IPS-11a (cell line): Measurements from ENCODE around the gene CLEC18A.
"Not testable (repeated sequence)": the region's sequence is repeated elsewhere in the genome, so short reads cannot be mapped to it uniquely, and the experiment has no call there.

Experiments used
- H3K4me3 ChIP-seq: one replicate; pipeline ENCODE4 v1.5.1; 2013; ENCODE audit warnings: low read depth, low read length, control low read depth

Gene CLEC18A

DNA sequence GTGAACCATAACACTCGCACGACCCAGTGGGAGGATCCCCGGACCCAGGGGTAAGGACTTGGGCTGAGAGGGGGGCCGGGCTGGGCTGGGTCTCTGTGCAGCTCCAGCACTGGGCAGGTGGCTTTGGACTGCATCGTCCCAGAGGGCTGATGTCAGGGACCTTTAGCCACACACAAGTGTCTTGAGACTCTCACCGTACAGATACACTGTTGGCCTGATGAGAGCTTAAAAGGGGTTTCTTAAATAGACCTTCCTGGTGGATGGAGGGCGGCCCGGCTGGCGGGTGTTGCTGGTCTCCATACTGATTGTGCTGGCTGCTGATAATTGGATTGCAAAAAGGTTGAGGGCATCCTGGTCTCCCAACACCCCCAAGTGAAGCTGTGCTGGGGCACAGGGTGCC, 21.7 kb upstream of the CLEC18A start:
- H3K4me3 ChIP-seq = no peak overlapping the region

- no peak overlapping the region for H3K4me3 ChIP-seq
Observed at GRCh38 chr16:69930117-69930776, 20.9 kb upstream of the CLEC18A start.

DNA sequence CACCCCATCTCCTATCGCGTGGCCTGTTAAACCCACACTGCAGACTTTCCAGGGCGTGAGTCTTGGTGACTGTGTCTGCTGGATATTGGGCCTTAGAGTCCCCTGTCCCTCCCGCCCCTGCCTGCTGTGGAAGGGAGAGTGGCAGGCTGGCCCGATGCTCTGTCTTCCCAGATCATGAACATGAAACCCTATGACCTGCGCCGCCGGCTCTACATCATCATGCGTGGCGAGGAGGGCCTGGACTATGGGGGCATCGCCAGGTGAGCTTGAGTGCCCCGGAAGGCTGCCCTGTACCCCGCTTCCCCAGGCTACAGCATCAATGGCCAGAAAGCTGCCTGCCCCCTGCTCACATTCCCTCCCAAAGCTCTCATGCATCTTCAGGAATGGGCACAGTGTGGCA, 19.5 kb upstream of the CLEC18A start:
- no peak overlapping the region for H3K4me3 ChIP-seq

DNA sequence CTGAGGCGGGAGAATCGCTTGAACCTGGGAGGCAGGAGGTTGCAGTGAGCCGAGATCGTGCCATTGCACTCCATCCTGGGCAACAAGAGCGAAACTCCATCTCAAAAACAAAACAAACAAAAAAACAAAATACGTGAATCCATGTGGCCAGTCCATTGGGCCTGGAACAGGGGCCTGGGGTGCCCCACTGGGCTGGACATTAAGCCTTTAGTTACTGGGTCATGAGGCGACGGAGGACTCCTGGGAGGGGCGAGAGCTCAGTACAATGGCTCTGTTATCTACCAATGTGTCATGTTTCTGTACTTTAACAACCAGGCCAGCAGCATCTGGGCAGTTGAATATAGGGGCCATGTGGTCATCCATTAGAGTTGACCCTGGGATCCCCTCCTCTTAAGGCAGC, 18.9 kb upstream of the CLEC18A start:
- no peak overlapping the region for H3K4me3 ChIP-seq

GRCh38 chr16:69932691-69933392, 18.3 kb upstream of the CLEC18A start:
- no peak overlapping the region for H3K4me3 ChIP-seq

DNA sequence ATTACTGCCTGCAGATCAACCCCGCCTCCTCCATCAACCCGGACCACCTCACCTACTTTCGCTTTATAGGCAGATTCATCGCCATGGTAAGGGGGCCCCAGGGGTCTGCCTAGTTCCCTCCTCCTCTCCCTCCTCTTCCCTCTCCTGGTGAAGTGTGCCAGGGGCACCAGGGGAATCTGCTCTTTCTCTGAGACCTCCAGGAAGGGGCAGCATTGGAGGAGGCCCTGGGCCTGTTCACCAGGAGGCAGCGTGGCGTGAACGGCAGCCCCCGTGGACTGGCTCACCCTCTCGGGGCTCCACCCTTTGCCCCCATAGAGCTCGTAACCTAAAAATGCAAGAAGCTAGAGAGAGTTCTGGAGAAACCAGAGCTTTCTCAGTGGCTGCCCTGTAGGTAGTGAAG, 17.1 kb upstream of the CLEC18A start:
- H3K4me3 ChIP-seq = no peak overlapping the region

GRCh38 chr16:69934751-69935150, 16.4 kb upstream of the CLEC18A start:
- no peak overlapping the region for H3K4me3 ChIP-seq

DNA sequence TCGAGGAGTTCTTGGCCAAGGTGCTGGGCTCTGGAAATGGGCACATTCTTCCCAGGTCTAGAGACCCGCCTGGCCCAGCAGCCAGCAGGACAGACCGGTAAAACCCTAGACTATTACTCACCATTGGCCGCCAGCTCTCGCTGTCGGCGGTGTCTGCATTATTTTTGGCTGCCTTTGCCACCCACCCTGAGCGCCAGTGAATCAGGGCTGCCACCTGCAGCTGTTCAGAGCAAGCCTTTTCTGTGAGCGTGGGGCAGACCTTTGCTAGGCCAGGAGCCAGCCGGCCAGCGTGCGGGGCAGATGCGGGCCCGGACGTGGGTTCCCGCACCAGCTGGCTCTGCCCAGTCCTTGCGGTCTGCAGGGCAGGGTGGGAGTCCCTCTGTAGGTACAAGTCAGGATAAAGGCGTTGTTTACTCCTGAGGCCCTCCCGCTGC, 15.8 kb upstream of the CLEC18A start:
- no peak overlapping the region for H3K4me3 ChIP-seq

DNA sequence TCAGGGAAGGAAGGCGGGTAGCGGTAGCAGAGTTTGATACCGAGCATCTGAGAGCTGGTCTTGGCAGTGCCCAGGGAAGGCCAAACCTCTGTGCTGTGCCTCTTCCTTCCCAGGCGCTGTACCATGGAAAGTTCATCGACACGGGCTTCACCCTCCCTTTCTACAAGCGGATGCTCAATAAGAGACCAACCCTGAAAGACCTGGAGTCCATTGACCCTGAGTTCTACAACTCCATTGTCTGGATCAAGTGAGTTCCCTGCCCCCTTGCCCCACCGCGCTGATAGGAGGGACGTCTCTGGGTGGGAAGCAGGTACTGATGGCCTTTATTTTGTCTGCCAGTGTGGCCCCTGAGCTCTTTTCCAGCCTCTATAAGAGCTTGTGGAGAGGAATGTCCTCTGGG, 15.4 kb upstream of the CLEC18A start:
- no peak overlapping the region for H3K4me3 ChIP-seq

- no peak overlapping the region for H3K4me3 ChIP-seq
Observed at GRCh38 chr16:69936252-69936651, 14.9 kb upstream of the CLEC18A start.

- no peak overlapping the region for H3K4me3 ChIP-seq
Observed at GRCh38 chr16:69936751-69937211, 14.4 kb upstream of the CLEC18A start.

- H3K4me3 ChIP-seq = no peak overlapping the region
Observed at GRCh38 chr16:69937465-69937951, 13.6 kb upstream of the CLEC18A start.

GRCh38 chr16:69938981-69939820, 11.9 kb upstream of the CLEC18A start:
- H3K4me3 ChIP-seq = no peak overlapping the region

GRCh38 chr16:69939821-69940585, 11.1 kb upstream of the CLEC18A start:
- no peak overlapping the region for H3K4me3 ChIP-seq

GRCh38 chr16:69940676-69941075, 10.5 kb upstream of the CLEC18A start:
- no peak overlapping the region for H3K4me3 ChIP-seq

DNA sequence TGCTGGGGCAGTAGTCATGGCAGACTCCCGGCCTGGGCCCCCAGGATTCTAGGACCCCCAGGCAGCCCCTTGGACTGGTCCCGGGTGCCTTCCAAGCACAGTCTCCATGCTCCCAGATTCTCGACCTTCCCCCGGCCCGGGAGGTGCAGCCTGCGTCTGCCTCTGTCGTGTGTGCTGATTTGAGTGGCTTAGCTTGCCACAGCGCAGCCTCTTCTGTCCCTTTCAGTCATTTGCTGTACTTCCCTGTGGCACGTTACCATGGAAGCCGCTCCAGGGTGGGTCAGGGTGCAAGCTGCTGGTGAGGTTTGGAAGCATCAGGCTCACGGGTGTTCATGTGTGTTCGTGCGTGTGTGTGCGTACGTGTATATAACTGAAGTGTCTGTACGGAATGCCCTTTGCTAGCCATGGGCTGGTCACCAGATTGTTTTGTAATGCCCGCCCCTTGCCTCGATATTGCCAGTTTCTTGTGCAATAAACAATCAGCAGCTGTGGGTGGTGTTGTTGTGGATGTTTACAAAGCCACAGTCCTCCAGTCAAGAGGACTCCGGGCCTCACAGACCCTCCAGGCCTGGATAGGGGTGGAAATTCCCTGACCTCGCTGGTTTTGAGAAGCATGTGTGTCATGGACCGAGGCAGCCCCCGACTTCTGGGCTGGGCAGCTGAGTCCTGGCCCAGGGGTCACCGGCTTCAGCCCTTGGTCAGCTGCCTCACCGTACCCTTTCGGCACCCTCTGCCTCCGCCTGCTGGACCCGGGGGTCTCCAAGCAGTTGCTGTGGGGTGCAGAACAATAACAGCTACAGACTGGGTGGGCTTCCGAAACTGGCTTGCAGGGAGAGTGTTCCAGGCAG, 9.7 kb upstream of the CLEC18A start:
- no peak overlapping the region for H3K4me3 ChIP-seq

GRCh38 chr16:69942099-69942491, 9.0 kb upstream of the CLEC18A start:
- no peak overlapping the region for H3K4me3 ChIP-seq

- H3K4me3 ChIP-seq = no peak overlapping the region
Observed at GRCh38 chr16:69942627-69943170, 8.4 kb upstream of the CLEC18A start.

DNA sequence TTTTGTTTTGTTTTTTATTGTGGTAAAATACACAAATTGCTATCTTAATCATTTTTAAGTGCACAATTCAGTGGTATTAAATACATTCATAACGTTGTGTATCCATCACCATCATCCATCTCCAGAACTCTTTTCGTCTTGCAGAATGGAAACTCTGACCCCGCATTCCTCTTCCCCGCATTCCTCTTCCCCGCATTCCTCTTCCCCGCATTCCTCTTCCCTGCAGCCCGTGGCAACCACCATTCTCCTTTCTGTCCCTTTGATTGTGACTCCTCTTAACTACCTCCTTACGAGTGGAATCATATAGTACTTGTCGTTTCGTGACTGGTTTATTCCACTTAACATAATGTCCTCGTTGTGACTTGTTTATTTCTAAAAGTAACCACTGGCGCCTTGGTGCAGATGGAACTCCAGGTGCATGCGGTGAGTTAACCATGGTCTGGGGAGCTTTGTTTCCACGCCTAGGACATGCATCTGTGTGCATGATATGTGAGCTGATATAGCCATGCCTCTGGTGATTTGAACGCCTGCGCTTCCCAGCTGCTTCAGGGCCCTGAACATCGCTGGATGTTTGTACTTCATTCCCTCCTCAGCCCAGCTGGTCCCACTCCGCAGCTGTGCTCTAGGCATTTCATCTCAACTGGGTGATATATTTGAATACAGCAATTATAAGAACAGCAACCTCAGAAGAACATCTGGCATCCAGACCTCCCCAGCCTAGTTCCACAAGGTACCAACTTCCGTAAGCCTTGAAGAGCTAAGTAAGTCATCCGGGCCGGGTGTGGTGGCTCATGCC, 7.7 kb upstream of the CLEC18A start:
- H3K4me3 ChIP-seq = not testable (repeated sequence)
